Astrocyte of the cerebellum (primary cell): Measurements from ENCODE around the gene SFTPB.
"Not testable (repeated sequence)": the region's sequence is repeated elsewhere in the genome, so short reads cannot be mapped to it uniquely, and the experiment has no call there.

Experiments
- DNase-seq: peaks from one replicate; pipeline ENCODE4 v3.0.0-alpha.2; 2011; ENCODE audit warnings: low read depth
- H3K4me3 ChIP-seq: 2 replicates; pipeline ENCODE4 v1.5.1; 2011; ENCODE audit warnings: mild to moderate bottlenecking, low read depth, low read length, moderate library complexity
- CTCF ChIP-seq: IDR thresholded peaks from 2 replicates; pipeline ENCODE4 v1.5.1; 2012; ENCODE audit warnings: low read length, low read depth, moderate library complexity, mild to moderate bottlenecking; ENCODE audit errors: missing control alignments
- in situ Hi-C: cut with HindIII; loops from 2 replicates; pipeline ENCODE4 v1.10.0; 2017; ENCODE audit warnings: low sequenced_read_pairs

The SFTPB gene

GRCh38 chr2:85674417-85674816 is 6.4 kb upstream of the SFTPB start:
- TF ChIP-seq CTCF: no peak
- no peak for DNase-seq
- H3K4me3 ChIP-seq: no peak overlapping the region
- in situ Hi-C loops: no loop called here

- DNase-seq: no peak
- in situ Hi-C loops: no loop called here
- TF ChIP-seq CTCF: no peak
- no peak overlapping the region for H3K4me3 ChIP-seq
These were observed 5.8 kb upstream of the SFTPB start for GRCh38 chr2:85673716-85674375.

- in situ Hi-C loops: no loop called here
- no peak for TF ChIP-seq CTCF
- no peak for DNase-seq
- H3K4me3 ChIP-seq: no peak overlapping the region
These were observed 4.5 kb upstream of the SFTPB start for GRCh38 chr2:85672456-85672855.

- DNase-seq, H3K4me3 ChIP-seq, in situ Hi-C loops: not testable (repeated sequence)
These were observed 2.4 kb upstream of the SFTPB start for GRCh38 chr2:85670416-85670815.

- TF ChIP-seq CTCF: no peak
- no peak for DNase-seq
- no peak overlapping the region for H3K4me3 ChIP-seq
- in situ Hi-C loops: no loop called here
These were observed 1.6 kb upstream of the SFTPB start for GRCh38 chr2:85669549-85669948.

GRCh38 chr2:85668857-85669142 is 801 bp upstream of the SFTPB start:
- DNase-seq: no peak
- no peak overlapping the region for H3K4me3 ChIP-seq
- TF ChIP-seq CTCF: no peak
- in situ Hi-C loops: no loop called here

- in situ Hi-C loops: no loop called here
- no peak overlapping the region for H3K4me3 ChIP-seq
- TF ChIP-seq CTCF: no peak
- no peak for DNase-seq
These were observed 414 bp downstream of the SFTPB start for GRCh38 chr2:85667561-85668008.
